Astrocyte (in vitro differentiated cells and primary cell): ENCODE data around the gene SERPINF2. TPM values are rescaled to one million over a fixed set of nuclear protein-coding genes. Genes with fewer than 3 reads are reported as not detected.
A peak's percentile ranks its signal among the peaks of the same experiment; 100 is the strongest.
"Not testable (repeated sequence)": the region's sequence is repeated elsewhere in the genome, so short reads cannot be mapped to it uniquely, and the experiment has no call there.

Experiments used
- DNase-seq: peaks from one replicate; pipeline ENCODE4 v3.0.0-alpha.2; 2010; ENCODE audit warnings: low read depth
- FAIRE-seq: peaks from 2 replicates; lab custom pipeline; 2011; peaks lifted over from hg19 to GRCh38; lab: Jason Lieb, UNC
- H2AFZ ChIP-seq: 2 replicates; pipeline ENCODE4 v1.6.0; 2012; ENCODE audit warnings: low read depth, low read length, inconsistent platforms
- H3K27ac ChIP-seq: 2 replicates; pipeline ENCODE4 v1.5.1; 2011; ENCODE audit warnings: low read depth, low read length, inconsistent platforms
- H3K27me3 ChIP-seq: 2 replicates; pipeline ENCODE4 v1.6.0; 2011; ENCODE audit warnings: low read length, inconsistent platforms; ENCODE audit not compliant: insufficient read depth
- H3K36me3 ChIP-seq: 2 replicates; pipeline ENCODE4 v1.5.1; 2011; ENCODE audit warnings: low read length, inconsistent platforms; ENCODE audit not compliant: insufficient read depth
- H3K4me1 ChIP-seq: 2 replicates; pipeline ENCODE4 v1.5.1; 2011; ENCODE audit warnings: low read length, inconsistent platforms; ENCODE audit not compliant: insufficient read depth
- H3K4me2 ChIP-seq: 2 replicates; pipeline ENCODE4 v1.6.0; 2012; ENCODE audit warnings: low read length, inconsistent platforms
- H3K4me3 ChIP-seq: 2 replicates; pipeline ENCODE4 v1.5.1; 2011; ENCODE audit warnings: low read depth, mild to moderate bottlenecking, low read length, inconsistent platforms; ENCODE audit not compliant: insufficient read depth
- H3K79me2 ChIP-seq: 2 replicates; pipeline ENCODE4 v1.6.0; 2012; ENCODE audit warnings: mild to moderate bottlenecking, low read length, inconsistent platforms; ENCODE audit not compliant: insufficient read depth
- H3K9ac ChIP-seq: 2 replicates; pipeline ENCODE4 v1.6.0; 2012; ENCODE audit warnings: mild to moderate bottlenecking, low read length, inconsistent platforms
- H3K9me3 ChIP-seq: 2 replicates; pipeline ENCODE4 v1.5.1; 2012; ENCODE audit warnings: low read depth, mild to moderate bottlenecking, low read length, inconsistent platforms; ENCODE audit not compliant: insufficient read depth
- H4K20me1 ChIP-seq: 2 replicates; pipeline ENCODE4 v1.6.0; 2012; ENCODE audit warnings: low read length, inconsistent platforms; ENCODE audit not compliant: insufficient read depth
- H3K27ac Mint-ChIP-seq: one replicate; pipeline ENCODE4 v1.8.0; 2021; ENCODE audit warnings: mild to moderate bottlenecking, mixed read lengths; ENCODE audit not compliant: unreplicated experiment
- H3K27me3 Mint-ChIP-seq: one replicate; pipeline ENCODE4 v1.8.0; 2021; ENCODE audit warnings: low read depth, mixed read lengths; ENCODE audit not compliant: unreplicated experiment
- H3K36me3 Mint-ChIP-seq: one replicate; pipeline ENCODE4 v1.8.0; 2021; ENCODE audit warnings: low read depth, mixed read lengths; ENCODE audit not compliant: unreplicated experiment
- H3K4me1 Mint-ChIP-seq: one replicate; pipeline ENCODE4 v1.8.0; 2021; ENCODE audit warnings: low read depth, mixed read lengths; ENCODE audit not compliant: unreplicated experiment
- H3K4me3 Mint-ChIP-seq: one replicate; pipeline ENCODE4 v1.8.0; 2021; ENCODE audit warnings: mild to moderate bottlenecking, moderate library complexity, mixed read lengths; ENCODE audit not compliant: unreplicated experiment
- H3K9me3 Mint-ChIP-seq: one replicate; pipeline ENCODE4 v1.8.0; 2021; ENCODE audit warnings: mild to moderate bottlenecking, mixed read lengths; ENCODE audit not compliant: unreplicated experiment
- EZH2 ChIP-seq: IDR thresholded peaks from 2 replicates; pipeline ENCODE4 v1.6.1; 2012; ENCODE audit warnings: mild to moderate bottlenecking, low read length, inconsistent platforms; ENCODE audit not compliant: insufficient read depth
- total RNA-seq: library from RNA; stranded (reverse); gene quantifications from 2 replicates; pipeline ENCODE4 v1.2.1, GENCODE V29; 2021
- TF ChIP-seq, protein P1 (sequence below): IDR thresholded peaks from 2 replicates; pipeline ENCODE4 v1.5.1; 2011; ENCODE audit warnings: low read depth, mild to moderate bottlenecking, inconsistent platforms, low read length, moderate library complexity; ENCODE audit not compliant: insufficient read depth

SERPINF2 gene
- total RNA-seq, 1 donor from 2014 or later, result 0.11 TPM

DNA sequence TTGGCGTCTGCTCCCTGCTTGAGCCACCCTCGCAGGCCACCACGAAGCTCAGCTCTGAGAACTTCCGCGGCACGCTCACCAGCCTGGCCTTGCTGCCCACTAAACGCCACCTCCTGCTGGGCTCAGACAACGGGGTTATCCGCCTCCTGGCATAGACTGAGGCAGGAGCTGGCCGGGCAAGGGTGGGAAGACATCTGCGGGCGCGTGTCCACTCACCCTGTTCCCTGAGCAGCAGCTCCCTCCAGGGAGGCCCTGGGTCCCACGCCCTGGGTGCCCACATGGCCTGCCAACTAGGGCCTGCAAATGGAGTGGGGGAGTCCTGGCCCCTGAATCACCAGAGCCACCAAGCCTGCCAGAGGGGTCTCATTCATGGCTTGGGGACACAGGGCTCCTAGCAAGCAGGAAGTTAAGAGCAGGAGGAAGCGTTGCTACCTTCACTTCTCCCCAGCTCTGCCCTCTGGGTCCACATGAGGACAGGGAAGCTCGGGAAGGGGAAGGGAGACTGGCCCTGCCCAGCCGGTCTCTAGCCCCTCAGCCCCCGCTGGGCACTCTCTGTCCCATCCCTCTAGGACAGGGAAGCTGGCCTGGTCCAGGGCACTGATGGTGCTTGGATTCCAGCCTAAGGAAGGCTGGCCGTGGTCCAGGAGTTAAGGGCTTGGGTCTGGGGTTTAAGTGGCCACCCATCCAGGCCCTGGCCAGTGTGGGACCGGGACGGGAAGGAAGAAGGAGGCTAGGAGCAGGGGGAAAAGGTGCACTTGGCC is 5.0 kb upstream of the SERPINF2 start:
- H3K36me3 Mint-ChIP-seq, result peaks cover 4% of the 10 kb centered on the region
- H3K9ac ChIP-seq, result no peak overlapping the region
- no peak overlapping the region for H3K27ac ChIP-seq
- peaks cover 10% of the 10 kb centered on the region for H3K4me1 Mint-ChIP-seq
- H3K27me3 Mint-ChIP-seq, result peaks cover 3% of the 10 kb centered on the region
- no peak overlapping the region for H3K4me3 ChIP-seq
- peaks cover 7% of the 10 kb centered on the region for H3K4me1 ChIP-seq
- TF ChIP-seq EZH2, result no peak
- TF ChIP-seq, protein P1, sequence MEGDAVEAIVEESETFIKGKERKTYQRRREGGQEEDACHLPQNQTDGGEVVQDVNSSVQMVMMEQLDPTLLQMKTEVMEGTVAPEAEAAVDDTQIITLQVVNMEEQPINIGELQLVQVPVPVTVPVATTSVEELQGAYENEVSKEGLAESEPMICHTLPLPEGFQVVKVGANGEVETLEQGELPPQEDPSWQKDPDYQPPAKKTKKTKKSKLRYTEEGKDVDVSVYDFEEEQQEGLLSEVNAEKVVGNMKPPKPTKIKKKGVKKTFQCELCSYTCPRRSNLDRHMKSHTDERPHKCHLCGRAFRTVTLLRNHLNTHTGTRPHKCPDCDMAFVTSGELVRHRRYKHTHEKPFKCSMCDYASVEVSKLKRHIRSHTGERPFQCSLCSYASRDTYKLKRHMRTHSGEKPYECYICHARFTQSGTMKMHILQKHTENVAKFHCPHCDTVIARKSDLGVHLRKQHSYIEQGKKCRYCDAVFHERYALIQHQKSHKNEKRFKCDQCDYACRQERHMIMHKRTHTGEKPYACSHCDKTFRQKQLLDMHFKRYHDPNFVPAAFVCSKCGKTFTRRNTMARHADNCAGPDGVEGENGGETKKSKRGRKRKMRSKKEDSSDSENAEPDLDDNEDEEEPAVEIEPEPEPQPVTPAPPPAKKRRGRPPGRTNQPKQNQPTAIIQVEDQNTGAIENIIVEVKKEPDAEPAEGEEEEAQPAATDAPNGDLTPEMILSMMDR, result no peak
- H3K79me2 ChIP-seq, result no peaks in the 10 kb centered on the region
- H3K27me3 ChIP-seq, result no peaks in the 10 kb centered on the region
- no peak overlapping the region for H3K4me3 Mint-ChIP-seq
- H3K27ac Mint-ChIP-seq, result peak overlapping the region; percentile 18
- H4K20me1 ChIP-seq, result peaks cover 14% of the 10 kb centered on the region
- no peaks in the 10 kb centered on the region for H3K9me3 ChIP-seq
- no peaks in the 10 kb centered on the region for H3K36me3 ChIP-seq
- no peak overlapping the region for H3K4me2 ChIP-seq
- DNase-seq (no peak), FAIRE-seq (no peak)
- H3K9me3 Mint-ChIP-seq, result no peaks in the 10 kb centered on the region
- H2AFZ ChIP-seq, result no peak overlapping the region

DNA sequence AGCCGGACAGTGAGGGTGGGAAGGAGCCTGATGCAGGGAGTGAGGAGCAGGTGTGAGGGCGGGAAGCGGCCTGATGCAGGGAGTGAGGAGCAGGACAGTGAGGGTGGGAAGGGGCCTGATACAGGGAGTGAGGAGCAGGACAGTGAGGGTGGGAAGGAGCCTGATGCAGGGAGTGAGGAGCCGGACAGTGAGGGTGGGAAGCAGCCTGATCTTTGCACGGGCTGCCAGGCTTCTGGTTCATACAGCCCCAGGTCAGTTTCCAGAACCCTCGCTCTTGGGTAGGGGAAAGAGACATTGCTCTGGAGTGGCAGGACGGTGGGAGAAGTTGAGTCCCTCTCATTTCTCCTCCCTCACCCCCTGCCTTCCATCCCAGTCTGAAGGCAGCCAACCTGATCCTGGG is 772 bp upstream of the SERPINF2 start:
- not testable (repeated sequence) for H3K36me3 Mint-ChIP-seq, H3K27ac Mint-ChIP-seq, H3K4me1 ChIP-seq, H3K4me3 ChIP-seq, H3K27ac ChIP-seq, H3K27me3 ChIP-seq, H3K79me2 ChIP-seq, H4K20me1 ChIP-seq, H3K9me3 Mint-ChIP-seq, H3K4me3 Mint-ChIP-seq, H3K36me3 ChIP-seq, DNase-seq, H3K9ac ChIP-seq, H3K4me1 Mint-ChIP-seq, FAIRE-seq, H2AFZ ChIP-seq, H3K27me3 Mint-ChIP-seq, H3K9me3 ChIP-seq, H3K4me2 ChIP-seq

DNA sequence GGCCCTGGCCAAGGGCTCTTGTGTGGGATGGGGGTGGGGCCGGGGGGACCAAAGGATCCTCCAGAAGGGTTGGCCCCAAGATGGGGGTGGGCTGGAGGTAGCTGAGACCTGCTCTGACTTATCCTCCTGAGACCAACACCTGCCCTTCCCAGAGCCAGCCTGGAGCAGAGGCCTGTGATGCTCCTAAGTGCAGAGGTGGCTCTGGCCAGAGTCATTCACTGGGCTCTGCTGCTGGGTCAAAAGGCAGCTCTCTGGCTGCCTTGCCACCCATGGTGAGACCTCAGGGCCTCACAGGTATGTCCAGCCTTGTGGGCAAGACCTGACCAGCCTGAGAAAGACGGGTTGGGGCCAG is 393 bp downstream of the SERPINF2 start:
- TF ChIP-seq, protein P1, result no peak
- no peak for TF ChIP-seq EZH2
- no peak overlapping the region for H3K27ac ChIP-seq
- no peaks in the 10 kb centered on the region for H3K27me3 ChIP-seq
- H3K4me1 ChIP-seq, result no peaks in the 10 kb centered on the region
- no peak for DNase-seq
- H2AFZ ChIP-seq, result no peak overlapping the region
- no peaks in the 10 kb centered on the region for H3K79me2 ChIP-seq
- H3K9me3 Mint-ChIP-seq, result no peaks in the 10 kb centered on the region
- peaks cover under 1% of the 10 kb centered on the region for H4K20me1 ChIP-seq
- H3K36me3 ChIP-seq, result no peaks in the 10 kb centered on the region
- H3K27ac Mint-ChIP-seq, result no peak overlapping the region
- no peak overlapping the region for H3K4me3 ChIP-seq
- H3K4me1 Mint-ChIP-seq, result no peaks in the 10 kb centered on the region
- H3K27me3 Mint-ChIP-seq, result peaks cover 4% of the 10 kb centered on the region
- no peaks in the 10 kb centered on the region for H3K9me3 ChIP-seq
- no peaks in the 10 kb centered on the region for H3K36me3 Mint-ChIP-seq
- H3K4me3 Mint-ChIP-seq, result no peak overlapping the region
- no peak overlapping the region for H3K4me2 ChIP-seq
- H3K9ac ChIP-seq, result no peak overlapping the region
- FAIRE-seq, result no peak
